GM18519 (cell line): ENCODE data around the gene IFT80.

ENCODE experiments used
- ATAC-seq: cut with Tn5 transposase; IDR thresholded peaks from one replicate; pipeline ENCODE4 v1.9.1; 2021; ENCODE audit warnings: mild to moderate bottlenecking, moderate library complexity; ENCODE audit not compliant: unreplicated experiment, low FRiP score

Gene IFT80

GRCh38 chr3:160399125-160400029 is at the start of gene IFT80, which contains the start of gene SMC4:
IFT80 (minus strand) TSS chr3:160399225; CDS start chr3:160384600, 14,625 bp downstream.
SMC4 (plus strand) TSS chr3:160399650; CDS start chr3:160400827, 1,177 bp downstream.
- ATAC-seq = peak; percentile 89

GRCh38 chr3:160447544-160447943 is 48.5 kb upstream of the IFT80 start:
- no peak for ATAC-seq

GRCh38 chr3:160446522-160447056 is 47.6 kb upstream of the IFT80 start:
- ATAC-seq = no peak

- no peak for ATAC-seq
Measured at GRCh38 chr3:160445854-160446253, 46.8 kb upstream of the IFT80 start.

GRCh38 chr3:160444411-160444810 is 45.4 kb upstream of the IFT80 start:
- no peak for ATAC-seq

- ATAC-seq = no peak
Measured at GRCh38 chr3:160440687-160441086, 41.7 kb upstream of the IFT80 start.

- no peak for ATAC-seq
Measured at GRCh38 chr3:160437083-160437455, 38.0 kb upstream of the IFT80 start.

- no peak for ATAC-seq
Measured at GRCh38 chr3:160435747-160436146, 36.7 kb upstream of the IFT80 start.

GRCh38 chr3:160435095-160435494 is 36.1 kb upstream of the IFT80 start:
- no peak for ATAC-seq

- ATAC-seq = no peak
Measured at GRCh38 chr3:160434071-160434470, 35.0 kb upstream of the IFT80 start.

- ATAC-seq = no peak
Measured at GRCh38 chr3:160427832-160428424, 28.9 kb upstream of the IFT80 start.

- no peak for ATAC-seq
Measured at GRCh38 chr3:160417311-160417710, 18.3 kb upstream of the IFT80 start.

- ATAC-seq = peak; percentile 48
Measured at GRCh38 chr3:160413613-160414248, 14.7 kb upstream of the IFT80 start.

- ATAC-seq = no peak
Measured at GRCh38 chr3:160412477-160412876, 13.5 kb upstream of the IFT80 start.

GRCh38 chr3:160409812-160410610 is 11.0 kb upstream of the IFT80 start:
- no peak for ATAC-seq

GRCh38 chr3:160403796-160404470 is 4.9 kb upstream of the IFT80 start:
- no peak for ATAC-seq

GRCh38 chr3:160403028-160403545 is 4.1 kb upstream of the IFT80 start:
- no peak for ATAC-seq

- ATAC-seq = no peak
Measured at GRCh38 chr3:160402221-160403027, 3.4 kb upstream of the IFT80 start.
